Measurements from ENCODE around the gene ELMO2. TPM values are rescaled to one million over a fixed set of nuclear protein-coding genes. Genes with fewer than 3 reads are reported as not detected.

Gene ELMO2
- total RNA-seq, 1 donor from 2014 or later: 53.3 TPM

GRCh38 chr20:46356195-46357029 is 50.0 kb downstream of the ELMO2 start:
- Histone ChIP-seq H3K36me3 (no peaks in the 10 kb centered on the region), H2AFZ (replicated peaks) (no peak overlapping the region), H3K9ac (no peak overlapping the region), H3K4me1 (peaks cover 15% of the 10 kb centered on the region), H3K4me3 (no peak overlapping the region), H3K4me2 (no peak overlapping the region), H3K79me2 (ENCODE audit: low read depth) (no peaks in the 10 kb centered on the region), H3F3A (ENCODE audit: low read depth) (peaks cover 9% of the 10 kb centered on the region), H3K27me3 (no peaks in the 10 kb centered on the region), H4K20me1 (ENCODE audit: low read depth) (peaks cover 8% of the 10 kb centered on the region), H3K27ac (no peak overlapping the region), H3K9me3 (ENCODE audit: low read depth) (no peaks in the 10 kb centered on the region)
- no peak for TF ChIP-seq CTCF (IDR thresholded peaks at IDR 0.05)
- no peak for TF ChIP-seq EZH2 (IDR thresholded peaks at IDR 0.05)
- no peak for TF ChIP-seq EZH2phosphoT487 (IDR thresholded peaks at IDR 0.05)
- no peak overlapping the region for H3K27ac Mint-ChIP-seq
- H3K27me3 Mint-ChIP-seq (ENCODE audit: insufficient read depth, low read depth): peaks cover 2% of the 10 kb centered on the region
- DNase-seq (ENCODE audit: low spot score): no peak
- no peak overlapping the region for H3K4me3 Mint-ChIP-seq
- H3K9me3 Mint-ChIP-seq: no peaks in the 10 kb centered on the region
- peaks cover 37% of the 10 kb centered on the region for H3K4me1 Mint-ChIP-seq
- H3K36me3 Mint-ChIP-seq: peaks cover 19% of the 10 kb centered on the region

- Histone ChIP-seq H3K9me3 (ENCODE audit: low read depth) (no peaks in the 10 kb centered on the region), H4K20me1 (ENCODE audit: low read depth) (peaks cover 8% of the 10 kb centered on the region), H3K9ac (no peak overlapping the region), H3K4me2 (no peak overlapping the region), H3K27ac (no peak overlapping the region), H3K4me3 (no peak overlapping the region), H3F3A (ENCODE audit: low read depth) (peaks cover 15% of the 10 kb centered on the region), H3K36me3 (no peaks in the 10 kb centered on the region), H3K79me2 (ENCODE audit: low read depth) (no peaks in the 10 kb centered on the region), H2AFZ (replicated peaks) (no peak overlapping the region), H3K4me1 (peaks cover 21% of the 10 kb centered on the region), H3K27me3 (no peaks in the 10 kb centered on the region)
- no peak for DNase-seq (ENCODE audit: low spot score)
- Mint-ChIP-seq H3K4me3 (no peak overlapping the region), H3K27ac (peak overlapping the region; percentile 86), H3K9me3 (no peaks in the 10 kb centered on the region), H3K4me1 (peaks cover 43% of the 10 kb centered on the region), H3K36me3 (peaks cover 22% of the 10 kb centered on the region), H3K27me3 (ENCODE audit: insufficient read depth, low read depth) (peaks cover 7% of the 10 kb centered on the region)
- TF ChIP-seq EZH2 (IDR thresholded peaks at IDR 0.05): no peak
- TF ChIP-seq CTCF (IDR thresholded peaks at IDR 0.05): no peak
- no peak for TF ChIP-seq EZH2phosphoT487 (IDR thresholded peaks at IDR 0.05)
Observed at GRCh38 chr20:46355778-46356177, 50.6 kb downstream of the ELMO2 start.

GRCh38 chr20:46354920-46355654 is 51.3 kb downstream of the ELMO2 start:
- Histone ChIP-seq H3K79me2 (ENCODE audit: low read depth) (no peaks in the 10 kb centered on the region), H4K20me1 (ENCODE audit: low read depth) (peaks cover 13% of the 10 kb centered on the region), H3K27me3 (no peaks in the 10 kb centered on the region), H3K4me2 (no peak overlapping the region), H3F3A (ENCODE audit: low read depth) (peaks cover 22% of the 10 kb centered on the region), H3K4me3 (no peak overlapping the region), H3K27ac (no peak overlapping the region), H2AFZ (replicated peaks) (no peak overlapping the region), H3K9ac (no peak overlapping the region), H3K4me1 (peaks cover 28% of the 10 kb centered on the region), H3K36me3 (no peaks in the 10 kb centered on the region), H3K9me3 (ENCODE audit: low read depth) (no peaks in the 10 kb centered on the region)
- Mint-ChIP-seq H3K4me3 (no peak overlapping the region), H3K36me3 (peaks cover 22% of the 10 kb centered on the region), H3K27ac (peak overlapping the region; percentile 86), H3K4me1 (peaks cover 50% of the 10 kb centered on the region), H3K9me3 (no peaks in the 10 kb centered on the region), H3K27me3 (ENCODE audit: insufficient read depth, low read depth) (peaks cover 9% of the 10 kb centered on the region)
- no peak for DNase-seq (ENCODE audit: low spot score)
- TF ChIP-seq EZH2phosphoT487 (IDR thresholded peaks at IDR 0.05): no peak
- no peak for TF ChIP-seq EZH2 (IDR thresholded peaks at IDR 0.05)
- TF ChIP-seq CTCF (IDR thresholded peaks at IDR 0.05): no peak

Measured in neural progenitor cell (in vitro differentiated cells).